Activated T-cell treated with anti-CD3 and anti-CD28 coated beads, Interleukin-2, amount 50 U/mL, for 48 hours (primary cell): ENCODE measurements around the gene CTNNA2.

Experiments
- DNase-seq, 2 experiments: peaks; one replicate each; pipeline ENCODE4 v3.0.0-alpha.2; 2020

CTNNA2 gene

GRCh38 chr2:79714283-79714682, 201.4 kb downstream of the CTNNA2 start:
- DNase-seq = no peak

GRCh38 chr2:79715338-79715737, 202.5 kb downstream of the CTNNA2 start:
- no peak for DNase-seq

- DNase-seq = no peak
Measured at GRCh38 chr2:79716266-79716665, 203.4 kb downstream of the CTNNA2 start.

GRCh38 chr2:79717364-79718007, 204.6 kb downstream of the CTNNA2 start:
- DNase-seq = no peak

GRCh38 chr2:79721061-79721460, 208.2 kb downstream of the CTNNA2 start:
- DNase-seq = no peak

- DNase-seq = no peak
Measured at GRCh38 chr2:79721966-79722365, 209.1 kb downstream of the CTNNA2 start.

- DNase-seq = no peak
Measured at GRCh38 chr2:79723830-79724229, 211.0 kb downstream of the CTNNA2 start.

- DNase-seq = no peak
Measured at GRCh38 chr2:79729532-79729931, 216.7 kb downstream of the CTNNA2 start.

- no peak for DNase-seq
Measured at GRCh38 chr2:79734518-79734917, 221.7 kb downstream of the CTNNA2 start.

- DNase-seq = no peak
Measured at GRCh38 chr2:79740879-79741443, 228.1 kb downstream of the CTNNA2 start.

- DNase-seq = no peak
Measured at GRCh38 chr2:79750321-79750720, 237.5 kb downstream of the CTNNA2 start.

GRCh38 chr2:79757526-79757925, 244.7 kb downstream of the CTNNA2 start:
- DNase-seq = no peak

- no peak for DNase-seq
Measured at GRCh38 chr2:79758042-79758441, 245.2 kb downstream of the CTNNA2 start.

GRCh38 chr2:79758749-79759282, 246.0 kb downstream of the CTNNA2 start:
- DNase-seq = no peak

GRCh38 chr2:79770926-79771325, 258.1 kb downstream of the CTNNA2 start:
- no peak for DNase-seq

GRCh38 chr2:79771493-79771892, 258.6 kb downstream of the CTNNA2 start:
- no peak for DNase-seq

GRCh38 chr2:79774016-79774415, 261.2 kb downstream of the CTNNA2 start:
- no peak for DNase-seq

GRCh38 chr2:79776461-79776860, 263.6 kb downstream of the CTNNA2 start:
- no peak for DNase-seq

GRCh38 chr2:79780781-79781180, 267.9 kb downstream of the CTNNA2 start:
- DNase-seq = no peak

GRCh38 chr2:79782576-79783452, 270.0 kb downstream of the CTNNA2 start:
- no peak for DNase-seq

GRCh38 chr2:79788952-79789651, 276.3 kb downstream of the CTNNA2 start:
- DNase-seq = no peak

- DNase-seq = no peak
Measured at GRCh38 chr2:79789811-79790210, 277.0 kb downstream of the CTNNA2 start.

- DNase-seq = no peak
Measured at GRCh38 chr2:79792090-79792489, 279.2 kb downstream of the CTNNA2 start.
